HL-60 (cell line): Measurements from ENCODE around the gene LSG1.

ENCODE experiments used
- DNase-seq, 2 experiments: peaks; one replicate each; pipeline ENCODE4 v3.0.0-alpha.2; 2010 to 2020; ENCODE audit warnings: low read depth in 1 of 2, low spot score in 1 of 2
- H3K27ac ChIP-seq: fragments of 250-450 bp; sonication (Bioruptor Pico); replicated peaks from 2 replicates; pipeline ENCODE4 v1.5.1; 2020; ENCODE audit warnings: mild to moderate bottlenecking, moderate library complexity
- H3K27me3 ChIP-seq: fragments of 250-450 bp; sonication (Bioruptor Pico); 2 replicates; pipeline ENCODE4 v1.5.1; 2021; ENCODE audit warnings: mild to moderate bottlenecking, moderate library complexity; ENCODE audit not compliant: insufficient read depth, poor library complexity, severe bottlenecking
- H3K4me3 ChIP-seq: replicated peaks from 2 replicates; pipeline ENCODE4 v1.5.1; 2011; ENCODE audit warnings: mild to moderate bottlenecking, control low read depth, low read length; ENCODE audit not compliant: insufficient read depth
- GABPA ChIP-seq: IDR thresholded peaks from 2 replicates; pipeline ENCODE4 v1.6.1; 2012; ENCODE audit warnings: low read depth
- POLR2AphosphoS5 ChIP-seq: IDR thresholded peaks from 2 replicates; pipeline ENCODE4 v1.6.1; 2012; ENCODE audit warnings: low read depth
- SPI1 ChIP-seq: IDR thresholded peaks from 2 replicates; pipeline ENCODE4 v1.6.1; 2012; ENCODE audit warnings: low read depth, mild to moderate bottlenecking, borderline replicate concordance
- TF ChIP-seq, protein P1 (sequence below): IDR thresholded peaks from 2 replicates; pipeline ENCODE4 v1.6.1; 2012; ENCODE audit warnings: low read depth; ENCODE audit not compliant: insufficient replicate concordance
- TF ChIP-seq, protein P2 (sequence below): IDR thresholded peaks from one replicate; pipeline ENCODE4 v1.5.1; 2011; ENCODE audit warnings: low read length, control low read depth, inconsistent platforms; ENCODE audit not compliant: insufficient read depth

LSG1 gene

DNA sequence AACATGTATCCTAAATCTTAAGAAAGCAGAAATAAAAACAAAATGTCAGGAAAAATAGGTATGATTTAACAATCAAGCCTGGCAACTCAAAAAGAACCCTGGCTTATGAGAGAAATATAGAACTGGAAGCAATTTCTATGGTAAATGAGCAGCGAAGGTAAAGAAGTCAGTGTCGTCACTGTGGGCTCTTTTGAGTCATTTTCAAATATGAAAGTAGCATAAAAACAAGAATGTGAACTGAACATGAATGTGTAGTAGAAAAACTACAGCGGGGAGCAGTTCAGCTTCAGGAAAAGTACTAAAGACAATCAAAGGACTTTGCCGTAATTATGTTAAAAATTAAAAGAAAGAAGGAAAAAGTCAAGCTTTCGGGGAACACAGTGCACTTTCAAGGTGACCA, 17.5 kb downstream of the LSG1 start:
- H3K27ac ChIP-seq = no peak overlapping the region
- H3K4me3 ChIP-seq = no peak overlapping the region
- DNase-seq = no peak
- H3K27me3 ChIP-seq = no peaks in the 10 kb centered on the region
- TF ChIP-seq, protein P1, sequence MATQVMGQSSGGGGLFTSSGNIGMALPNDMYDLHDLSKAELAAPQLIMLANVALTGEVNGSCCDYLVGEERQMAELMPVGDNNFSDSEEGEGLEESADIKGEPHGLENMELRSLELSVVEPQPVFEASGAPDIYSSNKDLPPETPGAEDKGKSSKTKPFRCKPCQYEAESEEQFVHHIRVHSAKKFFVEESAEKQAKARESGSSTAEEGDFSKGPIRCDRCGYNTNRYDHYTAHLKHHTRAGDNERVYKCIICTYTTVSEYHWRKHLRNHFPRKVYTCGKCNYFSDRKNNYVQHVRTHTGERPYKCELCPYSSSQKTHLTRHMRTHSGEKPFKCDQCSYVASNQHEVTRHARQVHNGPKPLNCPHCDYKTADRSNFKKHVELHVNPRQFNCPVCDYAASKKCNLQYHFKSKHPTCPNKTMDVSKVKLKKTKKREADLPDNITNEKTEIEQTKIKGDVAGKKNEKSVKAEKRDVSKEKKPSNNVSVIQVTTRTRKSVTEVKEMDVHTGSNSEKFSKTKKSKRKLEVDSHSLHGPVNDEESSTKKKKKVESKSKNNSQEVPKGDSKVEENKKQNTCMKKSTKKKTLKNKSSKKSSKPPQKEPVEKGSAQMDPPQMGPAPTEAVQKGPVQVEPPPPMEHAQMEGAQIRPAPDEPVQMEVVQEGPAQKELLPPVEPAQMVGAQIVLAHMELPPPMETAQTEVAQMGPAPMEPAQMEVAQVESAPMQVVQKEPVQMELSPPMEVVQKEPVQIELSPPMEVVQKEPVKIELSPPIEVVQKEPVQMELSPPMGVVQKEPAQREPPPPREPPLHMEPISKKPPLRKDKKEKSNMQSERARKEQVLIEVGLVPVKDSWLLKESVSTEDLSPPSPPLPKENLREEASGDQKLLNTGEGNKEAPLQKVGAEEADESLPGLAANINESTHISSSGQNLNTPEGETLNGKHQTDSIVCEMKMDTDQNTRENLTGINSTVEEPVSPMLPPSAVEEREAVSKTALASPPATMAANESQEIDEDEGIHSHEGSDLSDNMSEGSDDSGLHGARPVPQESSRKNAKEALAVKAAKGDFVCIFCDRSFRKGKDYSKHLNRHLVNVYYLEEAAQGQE = no peak
- TF ChIP-seq POLR2AphosphoS5 (no peak), GABPA (no peak), SPI1 (no peak)
- TF ChIP-seq, protein P2, sequence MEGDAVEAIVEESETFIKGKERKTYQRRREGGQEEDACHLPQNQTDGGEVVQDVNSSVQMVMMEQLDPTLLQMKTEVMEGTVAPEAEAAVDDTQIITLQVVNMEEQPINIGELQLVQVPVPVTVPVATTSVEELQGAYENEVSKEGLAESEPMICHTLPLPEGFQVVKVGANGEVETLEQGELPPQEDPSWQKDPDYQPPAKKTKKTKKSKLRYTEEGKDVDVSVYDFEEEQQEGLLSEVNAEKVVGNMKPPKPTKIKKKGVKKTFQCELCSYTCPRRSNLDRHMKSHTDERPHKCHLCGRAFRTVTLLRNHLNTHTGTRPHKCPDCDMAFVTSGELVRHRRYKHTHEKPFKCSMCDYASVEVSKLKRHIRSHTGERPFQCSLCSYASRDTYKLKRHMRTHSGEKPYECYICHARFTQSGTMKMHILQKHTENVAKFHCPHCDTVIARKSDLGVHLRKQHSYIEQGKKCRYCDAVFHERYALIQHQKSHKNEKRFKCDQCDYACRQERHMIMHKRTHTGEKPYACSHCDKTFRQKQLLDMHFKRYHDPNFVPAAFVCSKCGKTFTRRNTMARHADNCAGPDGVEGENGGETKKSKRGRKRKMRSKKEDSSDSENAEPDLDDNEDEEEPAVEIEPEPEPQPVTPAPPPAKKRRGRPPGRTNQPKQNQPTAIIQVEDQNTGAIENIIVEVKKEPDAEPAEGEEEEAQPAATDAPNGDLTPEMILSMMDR = no peak

DNA sequence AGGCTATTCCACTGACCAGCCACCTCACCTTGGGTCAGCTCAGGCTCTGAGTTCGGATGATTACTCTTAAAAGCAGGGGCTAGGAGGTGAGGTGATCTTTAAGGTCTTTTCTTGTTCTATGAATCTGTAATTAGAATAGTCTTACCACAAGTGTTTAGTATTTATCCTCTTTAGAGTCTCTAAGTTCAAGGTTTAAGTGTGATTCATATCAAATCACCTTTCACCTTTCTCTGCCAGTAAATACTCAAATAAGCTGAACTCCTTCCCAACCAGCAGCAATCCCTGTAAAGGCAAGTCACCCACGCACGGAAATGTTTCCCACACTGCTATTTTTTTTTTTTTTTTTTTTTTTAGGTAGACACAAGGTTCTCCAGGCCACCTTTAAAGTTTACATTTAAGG, 24.2 kb downstream of the LSG1 start:
- Histone ChIP-seq H3K27me3 (no peaks in the 10 kb centered on the region), H3K4me3 (no peak overlapping the region), H3K27ac (no peak overlapping the region)
- TF ChIP-seq, protein P1 = no peak
- no peak for TF ChIP-seq SPI1
- TF ChIP-seq POLR2AphosphoS5 = no peak
- TF ChIP-seq, protein P2 = no peak
- TF ChIP-seq GABPA = no peak
- DNase-seq = no peak

DNA sequence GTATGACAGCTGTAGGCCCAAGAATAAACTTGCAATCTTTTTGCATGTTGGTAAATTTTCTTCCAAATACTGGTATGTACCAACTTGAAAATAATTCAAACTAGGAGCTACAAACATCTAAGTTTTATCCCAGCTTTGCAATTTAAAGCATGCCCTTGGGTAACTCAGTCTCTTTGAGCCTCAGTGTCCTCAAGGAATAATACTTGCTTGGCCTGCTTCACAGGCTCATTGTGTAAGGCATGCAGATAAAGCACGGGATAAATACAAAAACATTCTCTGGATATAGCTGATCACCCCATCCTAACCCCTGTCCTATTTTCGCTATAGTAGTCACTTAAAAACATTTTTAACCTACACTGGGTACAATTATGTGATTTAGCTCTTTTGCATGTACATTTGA, 29.2 kb downstream of the LSG1 start:
- TF ChIP-seq, protein P2 = no peak
- no peak for TF ChIP-seq GABPA
- TF ChIP-seq POLR2AphosphoS5 = no peak
- TF ChIP-seq, protein P1 = no peak
- TF ChIP-seq SPI1 = no peak
- H3K4me3 ChIP-seq = no peak overlapping the region
- DNase-seq = no peak
- H3K27ac ChIP-seq = no peak overlapping the region
- no peaks in the 10 kb centered on the region for H3K27me3 ChIP-seq
